GM12878 (cell line): ENCODE measurements around the gene COX4I2.

Source experiments
- MYC ChIP-seq: IDR thresholded peaks from 2 replicates; pipeline ENCODE4 v1.6.1; 2011; ENCODE audit warnings: mild to moderate bottlenecking, low read length, moderate library complexity, inconsistent platforms; ENCODE audit not compliant: insufficient read depth, insufficient replicate concordance, insufficient read length, severe bottlenecking
- PML ChIP-seq: IDR thresholded peaks from 2 replicates; pipeline ENCODE4 v1.6.1; 2012; ENCODE audit warnings: low read length, inconsistent platforms
- POLR2A ChIP-seq: IDR thresholded peaks from 2 replicates; pipeline ENCODE4 v1.6.1; 2011; ENCODE audit warnings: low read depth, mild to moderate bottlenecking, low read length
- RFX5 ChIP-seq: IDR thresholded peaks from 2 replicates; pipeline ENCODE4 v1.6.1; 2011; ENCODE audit warnings: low read depth, low read length, improper control_type of control experiment
- SP1 ChIP-seq: IDR thresholded peaks from one replicate; pipeline ENCODE4 v1.6.1; 2011; ENCODE audit warnings: low read depth, low read length
- TCF3 ChIP-seq: IDR thresholded peaks from 2 replicates; pipeline ENCODE4 v1.6.1; 2012; ENCODE audit warnings: low read depth, mild to moderate bottlenecking, low read length, borderline replicate concordance; ENCODE audit not compliant: insufficient read depth
- YY1 ChIP-seq: IDR thresholded peaks from 2 replicates; pipeline ENCODE4 v1.6.1; 2011; ENCODE audit warnings: low read depth, mild to moderate bottlenecking, low read length
- TF ChIP-seq, protein P1 (sequence below), 3 experiments: IDR thresholded peaks in 2 of 3; conservative IDR thresholded peaks in 1 of 3; 2 replicates each; pipeline ENCODE4 v1.5.1; 2011; ENCODE audit warnings: low read depth in 3 of 3, low read length in 3 of 3, mild to moderate bottlenecking in 3 of 3, control low read depth in 2 of 3, moderate library complexity in 2 of 3, inconsistent platforms in 1 of 3, mixed read lengths in 1 of 3; ENCODE audit not compliant: control insufficient read depth in 2 of 3, insufficient read depth in 1 of 3; ENCODE audit errors: extremely low read depth in 1 of 3

DNA sequence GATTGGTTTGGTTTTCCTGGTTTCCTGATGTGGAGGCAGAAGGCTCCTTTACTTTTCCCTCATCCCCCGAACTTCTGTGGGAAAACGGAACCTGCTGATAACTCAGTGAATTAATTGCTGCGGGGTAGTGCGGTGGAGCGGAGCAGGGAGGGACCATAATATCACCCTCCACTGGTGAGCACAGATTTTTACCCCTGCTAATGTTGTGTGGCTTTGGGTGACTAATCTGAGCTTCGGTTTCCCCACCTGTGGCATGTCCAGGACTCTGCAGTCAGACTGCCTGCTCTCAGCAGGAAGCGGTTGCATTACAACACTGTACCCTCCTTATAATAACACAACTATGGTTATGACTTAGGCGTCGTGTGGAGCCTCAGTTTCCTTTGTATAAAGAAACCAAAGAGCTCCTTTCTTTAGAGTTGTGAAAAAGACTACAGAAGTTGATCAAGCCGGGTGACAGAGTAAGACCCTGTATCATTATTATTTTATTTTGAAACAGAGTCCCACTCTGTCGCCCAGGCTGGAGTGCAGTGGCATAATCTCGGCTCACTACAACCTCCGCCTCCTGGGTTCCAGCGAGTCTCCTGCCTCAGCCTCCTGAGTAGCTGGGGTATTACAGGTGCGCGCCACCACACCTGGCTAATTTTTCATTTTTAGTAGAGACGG is 34.8 kb upstream of the COX4I2 start:
- TF ChIP-seq, protein P1, sequence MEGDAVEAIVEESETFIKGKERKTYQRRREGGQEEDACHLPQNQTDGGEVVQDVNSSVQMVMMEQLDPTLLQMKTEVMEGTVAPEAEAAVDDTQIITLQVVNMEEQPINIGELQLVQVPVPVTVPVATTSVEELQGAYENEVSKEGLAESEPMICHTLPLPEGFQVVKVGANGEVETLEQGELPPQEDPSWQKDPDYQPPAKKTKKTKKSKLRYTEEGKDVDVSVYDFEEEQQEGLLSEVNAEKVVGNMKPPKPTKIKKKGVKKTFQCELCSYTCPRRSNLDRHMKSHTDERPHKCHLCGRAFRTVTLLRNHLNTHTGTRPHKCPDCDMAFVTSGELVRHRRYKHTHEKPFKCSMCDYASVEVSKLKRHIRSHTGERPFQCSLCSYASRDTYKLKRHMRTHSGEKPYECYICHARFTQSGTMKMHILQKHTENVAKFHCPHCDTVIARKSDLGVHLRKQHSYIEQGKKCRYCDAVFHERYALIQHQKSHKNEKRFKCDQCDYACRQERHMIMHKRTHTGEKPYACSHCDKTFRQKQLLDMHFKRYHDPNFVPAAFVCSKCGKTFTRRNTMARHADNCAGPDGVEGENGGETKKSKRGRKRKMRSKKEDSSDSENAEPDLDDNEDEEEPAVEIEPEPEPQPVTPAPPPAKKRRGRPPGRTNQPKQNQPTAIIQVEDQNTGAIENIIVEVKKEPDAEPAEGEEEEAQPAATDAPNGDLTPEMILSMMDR (IDR thresholded peaks at IDR 0.05 in 2 of 3, conservative IDR thresholded peaks at IDR 0.05 in 1 of 3; ENCODE audit: control insufficient read depth in 2 of 3, extremely low read depth in 1 of 3, insufficient read depth in 1 of 3, low read depth in 3 of 3, low read length in 3 of 3): no peak
- TF ChIP-seq POLR2A (no peak), PML (no peak), MYC (no peak), SP1 (no peak), RFX5 (no peak), YY1 (no peak), TCF3 (peak; percentile 76; the same call in 1 of the 2 replicates)
